22Rv1 (cell line): ENCODE measurements around the gene ADGRB2.

Experiments used
- ZFX ChIP-seq: fragments of 450-650 bp; IDR thresholded peaks from 2 replicates; pipeline ENCODE4 v1.6.1; 2017; ENCODE audit warnings: antibody characterized with exemption, borderline replicate concordance
- TF ChIP-seq, protein P1 (sequence below): fragments of 450-650 bp; IDR thresholded peaks from 2 replicates; pipeline ENCODE4 v1.5.1; 2017; ENCODE audit warnings: mild to moderate bottlenecking

GRCh38 chr1:31727849-31728248 is 36.3 kb downstream of the ADGRB2 start:
- TF ChIP-seq, protein P1, sequence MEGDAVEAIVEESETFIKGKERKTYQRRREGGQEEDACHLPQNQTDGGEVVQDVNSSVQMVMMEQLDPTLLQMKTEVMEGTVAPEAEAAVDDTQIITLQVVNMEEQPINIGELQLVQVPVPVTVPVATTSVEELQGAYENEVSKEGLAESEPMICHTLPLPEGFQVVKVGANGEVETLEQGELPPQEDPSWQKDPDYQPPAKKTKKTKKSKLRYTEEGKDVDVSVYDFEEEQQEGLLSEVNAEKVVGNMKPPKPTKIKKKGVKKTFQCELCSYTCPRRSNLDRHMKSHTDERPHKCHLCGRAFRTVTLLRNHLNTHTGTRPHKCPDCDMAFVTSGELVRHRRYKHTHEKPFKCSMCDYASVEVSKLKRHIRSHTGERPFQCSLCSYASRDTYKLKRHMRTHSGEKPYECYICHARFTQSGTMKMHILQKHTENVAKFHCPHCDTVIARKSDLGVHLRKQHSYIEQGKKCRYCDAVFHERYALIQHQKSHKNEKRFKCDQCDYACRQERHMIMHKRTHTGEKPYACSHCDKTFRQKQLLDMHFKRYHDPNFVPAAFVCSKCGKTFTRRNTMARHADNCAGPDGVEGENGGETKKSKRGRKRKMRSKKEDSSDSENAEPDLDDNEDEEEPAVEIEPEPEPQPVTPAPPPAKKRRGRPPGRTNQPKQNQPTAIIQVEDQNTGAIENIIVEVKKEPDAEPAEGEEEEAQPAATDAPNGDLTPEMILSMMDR: no peak
- TF ChIP-seq ZFX: no peak
